A673 (cell line): Measurements from ENCODE around the gene DPY19L3.

Experiments
- CTCF ChIP-seq: fragments of 300-800, 200-600 bp; sonication (generic); conservative IDR thresholded peaks from 2 replicates; pipeline ENCODE4 v1.5.1; 2017; ENCODE audit warnings: low read depth, mild to moderate bottlenecking, antibody characterized with exemption, low read length, moderate library complexity, mixed read lengths
- EZH2 ChIP-seq: fragments of 200-600 bp; sonication (generic); IDR thresholded peaks from 2 replicates; pipeline ENCODE4 v1.6.1; 2017; ENCODE audit warnings: borderline replicate concordance, low read depth, mild to moderate bottlenecking, mixed read lengths, antibody characterized with exemption, low read length; ENCODE audit not compliant: poor library complexity, severe bottlenecking

- TF ChIP-seq CTCF (no peak), EZH2 (no peak)
Measured at GRCh38 chr19:32387701-32388392, 17.7 kb upstream of the DPY19L3 start.
